ENCODE measurements around the gene DST. TPM values are rescaled to one million over a fixed set of nuclear protein-coding genes. Genes with fewer than 3 reads are reported as not detected.

The DST gene
- total RNA-seq, 1 donor from 2014 or later = 442 TPM

- Mint-ChIP-seq H3K27ac (ENCODE audit: unreplicated experiment) (peak overlapping the region; percentile 70), H3K9me3 (ENCODE audit: unreplicated experiment) (no peaks in the 10 kb centered on the region), H3K36me3 (ENCODE audit: low read depth, unreplicated experiment) (peaks cover 6% of the 10 kb centered on the region), H3K4me3 (ENCODE audit: unreplicated experiment) (no peak overlapping the region), H3K4me1 (ENCODE audit: low read depth, unreplicated experiment) (peaks cover 53% of the 10 kb centered on the region), H3K27me3 (ENCODE audit: low read depth, unreplicated experiment) (no peaks in the 10 kb centered on the region)
- TF ChIP-seq, protein P1, sequence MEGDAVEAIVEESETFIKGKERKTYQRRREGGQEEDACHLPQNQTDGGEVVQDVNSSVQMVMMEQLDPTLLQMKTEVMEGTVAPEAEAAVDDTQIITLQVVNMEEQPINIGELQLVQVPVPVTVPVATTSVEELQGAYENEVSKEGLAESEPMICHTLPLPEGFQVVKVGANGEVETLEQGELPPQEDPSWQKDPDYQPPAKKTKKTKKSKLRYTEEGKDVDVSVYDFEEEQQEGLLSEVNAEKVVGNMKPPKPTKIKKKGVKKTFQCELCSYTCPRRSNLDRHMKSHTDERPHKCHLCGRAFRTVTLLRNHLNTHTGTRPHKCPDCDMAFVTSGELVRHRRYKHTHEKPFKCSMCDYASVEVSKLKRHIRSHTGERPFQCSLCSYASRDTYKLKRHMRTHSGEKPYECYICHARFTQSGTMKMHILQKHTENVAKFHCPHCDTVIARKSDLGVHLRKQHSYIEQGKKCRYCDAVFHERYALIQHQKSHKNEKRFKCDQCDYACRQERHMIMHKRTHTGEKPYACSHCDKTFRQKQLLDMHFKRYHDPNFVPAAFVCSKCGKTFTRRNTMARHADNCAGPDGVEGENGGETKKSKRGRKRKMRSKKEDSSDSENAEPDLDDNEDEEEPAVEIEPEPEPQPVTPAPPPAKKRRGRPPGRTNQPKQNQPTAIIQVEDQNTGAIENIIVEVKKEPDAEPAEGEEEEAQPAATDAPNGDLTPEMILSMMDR (IDR thresholded peaks at IDR 0.05; ENCODE audit: insufficient read depth, low read depth, low read length) = no peak
- no peak for TF ChIP-seq EZH2 (IDR thresholded peaks at IDR 0.05; ENCODE audit: insufficient read depth, low read length)
- Histone ChIP-seq H3K79me2 (ENCODE audit: insufficient read depth, low read length) (peaks cover 56% of the 10 kb centered on the region), H3K9ac (ENCODE audit: low read length) (peak overlapping the region; percentile 8), H3K4me1 (ENCODE audit: insufficient read depth, low read length) (peaks cover 45% of the 10 kb centered on the region), H4K20me1 (ENCODE audit: insufficient read depth, low read length) (no peaks in the 10 kb centered on the region), H3K27ac (ENCODE audit: low read depth, low read length) (peak overlapping the region; percentile 71), H2AFZ (ENCODE audit: low read depth, low read length) (no peak overlapping the region), H3K9me3 (ENCODE audit: insufficient read depth, low read depth, low read length) (no peaks in the 10 kb centered on the region), H3K4me3 (ENCODE audit: insufficient read depth, low read depth, low read length) (peak overlapping the region; percentile 31), H3K27me3 (ENCODE audit: insufficient read depth, low read length) (no peaks in the 10 kb centered on the region), H3K36me3 (ENCODE audit: insufficient read depth, low read length) (no peaks in the 10 kb centered on the region), H3K4me2 (ENCODE audit: low read length) (peak overlapping the region; percentile 76)
- FAIRE-seq (peak; percentile 97), DNase-seq (ENCODE audit: low read depth) (peak; percentile 86)
Observed at GRCh38 chr6:56690519-56691285, 48.0 kb upstream of the DST start.

DNA sequence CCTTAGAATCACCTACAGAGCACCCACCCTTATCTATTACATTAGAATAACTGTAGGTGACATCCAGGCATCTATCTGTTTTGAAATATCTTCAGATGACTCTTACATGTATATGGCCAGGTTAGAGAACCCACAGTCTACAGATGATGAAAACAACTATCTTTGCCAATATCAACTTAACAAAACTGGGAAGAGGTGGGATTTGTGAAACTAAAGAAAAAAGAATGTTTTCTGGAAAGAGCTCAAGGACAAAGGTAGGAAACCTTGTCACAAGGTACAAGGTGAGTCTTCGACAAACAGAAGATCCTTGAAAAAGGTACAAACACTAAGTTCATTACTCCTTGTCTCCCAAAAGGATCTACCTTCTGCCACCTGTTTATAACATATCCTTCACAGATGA, 47.0 kb upstream of the DST start:
- peaks cover 5% of the 10 kb centered on the region for H3K36me3 Mint-ChIP-seq (ENCODE audit: low read depth, unreplicated experiment)
- peaks cover 53% of the 10 kb centered on the region for H3K4me1 Mint-ChIP-seq (ENCODE audit: low read depth, unreplicated experiment)
- H3K4me1 ChIP-seq (ENCODE audit: insufficient read depth, low read length) = peaks cover 45% of the 10 kb centered on the region
- no peak for DNase-seq (ENCODE audit: low read depth)
- FAIRE-seq = no peak
- no peaks in the 10 kb centered on the region for H3K27me3 Mint-ChIP-seq (ENCODE audit: low read depth, unreplicated experiment)
- peak overlapping the region; percentile 49 for H3K27ac Mint-ChIP-seq (ENCODE audit: unreplicated experiment)
- no peaks in the 10 kb centered on the region for H3K36me3 ChIP-seq (ENCODE audit: insufficient read depth, low read length)
- H3K4me3 ChIP-seq (ENCODE audit: insufficient read depth, low read depth, low read length) = no peak overlapping the region
- H3K4me2 ChIP-seq (ENCODE audit: low read length) = peak overlapping the region; percentile 76
- no peak overlapping the region for H2AFZ ChIP-seq (ENCODE audit: low read depth, low read length)
- no peaks in the 10 kb centered on the region for H3K27me3 ChIP-seq (ENCODE audit: insufficient read depth, low read length)
- no peak overlapping the region for H3K4me3 Mint-ChIP-seq (ENCODE audit: unreplicated experiment)
- H3K27ac ChIP-seq (ENCODE audit: low read depth, low read length) = peak overlapping the region; percentile 71
- no peaks in the 10 kb centered on the region for H4K20me1 ChIP-seq (ENCODE audit: insufficient read depth, low read length)
- no peaks in the 10 kb centered on the region for H3K9me3 Mint-ChIP-seq (ENCODE audit: unreplicated experiment)
- no peak for TF ChIP-seq EZH2 (IDR thresholded peaks at IDR 0.05; ENCODE audit: insufficient read depth, low read length)
- TF ChIP-seq, protein P1 (IDR thresholded peaks at IDR 0.05; ENCODE audit: insufficient read depth, low read depth, low read length) = no peak
- H3K79me2 ChIP-seq (ENCODE audit: insufficient read depth, low read length) = peaks cover 59% of the 10 kb centered on the region
- no peaks in the 10 kb centered on the region for H3K9me3 ChIP-seq (ENCODE audit: insufficient read depth, low read depth, low read length)
- peak overlapping the region; percentile 8 for H3K9ac ChIP-seq (ENCODE audit: low read length)

- H3K27ac Mint-ChIP-seq (ENCODE audit: unreplicated experiment) = no peak overlapping the region
- H3K79me2 ChIP-seq (ENCODE audit: insufficient read depth, low read length) = peaks cover 62% of the 10 kb centered on the region
Observed at GRCh38 chr6:56689114-56689513, 46.4 kb upstream of the DST start.

More at GRCh38 chr6:56689114-56689513, 46.4 kb upstream of the DST start:
- H4K20me1 ChIP-seq (ENCODE audit: insufficient read depth, low read length) = no peaks in the 10 kb centered on the region
- peak overlapping the region; percentile 76 for H3K4me2 ChIP-seq (ENCODE audit: low read length)
- no peak overlapping the region for H3K9ac ChIP-seq (ENCODE audit: low read length)
- no peak for DNase-seq (ENCODE audit: low read depth)
- TF ChIP-seq EZH2 (IDR thresholded peaks at IDR 0.05; ENCODE audit: insufficient read depth, low read length) = no peak
- TF ChIP-seq, protein P1 (IDR thresholded peaks at IDR 0.05; ENCODE audit: insufficient read depth, low read depth, low read length) = no peak
- Mint-ChIP-seq H3K9me3 (ENCODE audit: unreplicated experiment) (no peaks in the 10 kb centered on the region), H3K27me3 (ENCODE audit: low read depth, unreplicated experiment) (no peaks in the 10 kb centered on the region), H3K4me3 (ENCODE audit: unreplicated experiment) (no peak overlapping the region), H3K36me3 (ENCODE audit: low read depth, unreplicated experiment) (peaks cover 5% of the 10 kb centered on the region), H3K4me1 (ENCODE audit: low read depth, unreplicated experiment) (peaks cover 57% of the 10 kb centered on the region)
- no peaks in the 10 kb centered on the region for H3K9me3 ChIP-seq (ENCODE audit: insufficient read depth, low read depth, low read length)
- H3K4me1 ChIP-seq (ENCODE audit: insufficient read depth, low read length) = peaks cover 45% of the 10 kb centered on the region
- no peak overlapping the region for H3K27ac ChIP-seq (ENCODE audit: low read depth, low read length)
- H3K4me3 ChIP-seq (ENCODE audit: insufficient read depth, low read depth, low read length) = no peak overlapping the region
- no peak overlapping the region for H2AFZ ChIP-seq (ENCODE audit: low read depth, low read length)
- no peaks in the 10 kb centered on the region for H3K36me3 ChIP-seq (ENCODE audit: insufficient read depth, low read length)
- no peak for FAIRE-seq
- no peaks in the 10 kb centered on the region for H3K27me3 ChIP-seq (ENCODE audit: insufficient read depth, low read length)

Data from astrocyte (in vitro differentiated cells and primary cell).